Neural cell (in vitro differentiated cells): ENCODE measurements around the gene MAPK8IP3. TPM values are rescaled to one million over a fixed set of nuclear protein-coding genes. Genes with fewer than 3 reads are reported as not detected.

Source experiments
- H2AFZ ChIP-seq: fragments of 200-600, 300-800 bp; sonication (generic), shearing (Covaris generic); 2 replicates; pipeline ENCODE4 v1.6.0; 2014; ENCODE audit warnings: low read depth, mild to moderate bottlenecking, antibody characterized with exemption, low read length, moderate library complexity
- H3F3A ChIP-seq: fragments of 200-600 bp; shearing (Covaris generic); 2 replicates; pipeline ENCODE4 v1.6.1; 2016; ENCODE audit warnings: mild to moderate bottlenecking, moderate library complexity, mixed read lengths, antibody characterized with exemption, low read length; ENCODE audit not compliant: insufficient read depth, poor library complexity, severe bottlenecking
- H3K27ac ChIP-seq: fragments of 200-600, 300-800 bp; sonication (generic), shearing (Covaris generic); 2 replicates; pipeline ENCODE4 v1.5.1; 2014; ENCODE audit warnings: mild to moderate bottlenecking, low read length, moderate library complexity
- H3K27me3 ChIP-seq: fragments of 300-800, 200-600 bp; sonication (generic), shearing (Covaris generic); 2 replicates; pipeline ENCODE4 v1.6.0; 2014; ENCODE audit warnings: mild to moderate bottlenecking, low read depth, low read length, moderate library complexity; ENCODE audit not compliant: insufficient read depth
- H3K36me3 ChIP-seq: fragments of 300-800, 200-600 bp; sonication (generic), shearing (Covaris generic); 2 replicates; pipeline ENCODE4 v1.5.1; 2014; ENCODE audit warnings: mild to moderate bottlenecking, antibody characterized with exemption, low read length, moderate library complexity; ENCODE audit not compliant: insufficient read depth
- H3K4me2 ChIP-seq: fragments of 300-800, 200-600 bp; sonication (generic), shearing (Covaris generic); 2 replicates; pipeline ENCODE4 v1.6.0; 2014; ENCODE audit warnings: mild to moderate bottlenecking, low read length
- H3K4me3 ChIP-seq: fragments of 300-800, 200-600 bp; sonication (generic), shearing (Covaris generic); 2 replicates; pipeline ENCODE4 v1.5.1; 2014; ENCODE audit warnings: mild to moderate bottlenecking, low read length, moderate library complexity
- H3K79me2 ChIP-seq: fragments of 200-600 bp; shearing (Covaris generic); replicated peaks from 2 replicates; pipeline ENCODE4 v1.6.0; 2014; ENCODE audit warnings: mild to moderate bottlenecking, low read length, moderate library complexity; ENCODE audit not compliant: insufficient read depth
- H3K9ac ChIP-seq: fragments of 300-800, 200-600 bp; sonication (generic), shearing (Covaris generic); 2 replicates; pipeline ENCODE4 v1.6.1; 2016; ENCODE audit warnings: mild to moderate bottlenecking, low read length, mixed read lengths
- H3K9me2 ChIP-seq: fragments of 200-600 bp; shearing (Covaris generic); 2 replicates; pipeline ENCODE4 v1.6.1; 2016; ENCODE audit warnings: mild to moderate bottlenecking, low read length, mixed read lengths; ENCODE audit not compliant: insufficient read depth
- H3K9me3 ChIP-seq: fragments of 200-600, 300-800 bp; sonication (generic), shearing (Covaris generic); 2 replicates; pipeline ENCODE4 v1.6.1; 2016; ENCODE audit warnings: mild to moderate bottlenecking, mixed run types, low read length, moderate library complexity, mixed read lengths
- H4K20me1 ChIP-seq: fragments of 200-600 bp; shearing (Covaris generic); 2 replicates; pipeline ENCODE4 v1.6.1; 2016; ENCODE audit warnings: mild to moderate bottlenecking, mixed run types; ENCODE audit not compliant: insufficient read depth
- CTCF ChIP-seq: fragments of 450-650 bp; IDR thresholded peaks from 2 replicates; pipeline ENCODE4 v1.5.1; 2014; ENCODE audit warnings: antibody characterized with exemption, mild to moderate bottlenecking, moderate library complexity; ENCODE audit not compliant: poor library complexity, severe bottlenecking
- EP300 ChIP-seq: fragments of 450-650 bp; conservative IDR thresholded peaks from 2 replicates; pipeline ENCODE4 v1.6.1; 2014; ENCODE audit warnings: antibody characterized with exemption, mild to moderate bottlenecking, moderate library complexity; ENCODE audit not compliant: poor library complexity, severe bottlenecking
- EZH2 ChIP-seq: fragments of 200-600, 300-800 bp; shearing (Covaris generic), sonication (generic); IDR thresholded peaks from 2 replicates; pipeline ENCODE4 v1.6.1; 2014; ENCODE audit warnings: antibody characterized with exemption, low read length, borderline replicate concordance, mild to moderate bottlenecking; ENCODE audit not compliant: insufficient read depth, poor library complexity, severe bottlenecking
- MXI1 ChIP-seq: fragments of 450-650 bp; conservative IDR thresholded peaks from 2 replicates; pipeline ENCODE4 v1.6.1; 2014; ENCODE audit warnings: antibody characterized with exemption, mild to moderate bottlenecking; ENCODE audit not compliant: poor library complexity, severe bottlenecking
- POLR2AphosphoS5 ChIP-seq: IDR thresholded peaks from 2 replicates; pipeline ENCODE4 v1.6.1; 2012
- RAD21 ChIP-seq: fragments of 450-650 bp; conservative IDR thresholded peaks from 2 replicates; pipeline ENCODE4 v1.6.1; 2014; ENCODE audit warnings: antibody characterized with exemption, mild to moderate bottlenecking, moderate library complexity
- SMC3 ChIP-seq: fragments of 450-650 bp; conservative IDR thresholded peaks from 2 replicates; pipeline ENCODE4 v1.6.1; 2014; ENCODE audit warnings: antibody characterized with exemption, mild to moderate bottlenecking, moderate library complexity; ENCODE audit not compliant: poor library complexity
- TAF1 ChIP-seq: IDR thresholded peaks from 2 replicates; pipeline ENCODE4 v1.6.1; 2012; ENCODE audit warnings: low read depth
- polyA plus RNA-seq: library from polyadenylated mRNA; depleted of rRNA; stranded (reverse); fragments of >200 nt; gene quantifications from 2 replicates; pipeline ENCODE4 v1.2.3, GENCODE V29; 2014
- TF ChIP-seq, protein P1 (sequence below): IDR thresholded peaks from 2 replicates; pipeline ENCODE4 v1.6.1; 2012; ENCODE audit warnings: borderline replicate concordance

MAPK8IP3 gene
- polyA plus RNA-seq, 1 donor from 2014 or later, result 51.0 TPM

- Histone ChIP-seq H3K27ac (no peak overlapping the region), H3K79me2 (no peaks in the 10 kb centered on the region), H4K20me1 (no peaks in the 10 kb centered on the region), H3K4me2 (no peak overlapping the region), H2AFZ (no peak overlapping the region), H3K4me3 (no peak overlapping the region), H3K27me3 (no peaks in the 10 kb centered on the region), H3K9me3 (no peaks in the 10 kb centered on the region), H3K36me3 (no peaks in the 10 kb centered on the region), H3F3A (no peaks in the 10 kb centered on the region), H3K9ac (no peak overlapping the region), H3K9me2 (no peaks in the 10 kb centered on the region)
- no peak for TF ChIP-seq SMC3
Observed at GRCh38 chr16:1760911-1761310, 54.9 kb downstream of the MAPK8IP3 start.

DNA sequence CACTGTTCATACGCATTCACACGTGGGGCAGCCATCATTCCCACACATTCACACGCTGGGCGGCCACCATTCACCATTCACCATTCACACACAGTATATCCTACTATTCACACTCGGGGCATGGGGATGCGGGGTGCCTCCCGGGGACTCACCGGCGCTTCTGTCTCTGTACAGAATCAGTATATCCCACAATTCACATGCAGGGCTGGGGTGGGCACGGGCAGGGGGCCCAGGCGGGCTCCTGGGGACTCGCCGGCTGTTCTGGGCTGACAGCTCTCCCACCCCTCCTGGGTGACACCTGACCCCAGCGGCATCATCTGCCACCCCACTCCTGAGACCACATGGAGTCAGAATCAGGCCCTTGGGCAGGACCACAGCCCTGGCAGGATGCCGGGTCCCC is 55.8 kb downstream of the MAPK8IP3 start:
- Histone ChIP-seq H3K27me3 (no peaks in the 10 kb centered on the region), H3K9me2 (no peaks in the 10 kb centered on the region), H3K4me2 (no peak overlapping the region), H3K79me2 (no peaks in the 10 kb centered on the region), H3K9me3 (no peaks in the 10 kb centered on the region), H3K36me3 (no peaks in the 10 kb centered on the region), H3K9ac (no peak overlapping the region), H3K4me3 (no peak overlapping the region), H3K27ac (no peak overlapping the region), H3F3A (no peaks in the 10 kb centered on the region), H2AFZ (no peak overlapping the region), H4K20me1 (no peaks in the 10 kb centered on the region)
- TF ChIP-seq TAF1 (no peak), POLR2AphosphoS5 (no peak), EZH2 (no peak), SMC3 (no peak), RAD21 (no peak), CTCF (no peak), EP300 (no peak), MXI1 (no peak)
- TF ChIP-seq, protein P1, sequence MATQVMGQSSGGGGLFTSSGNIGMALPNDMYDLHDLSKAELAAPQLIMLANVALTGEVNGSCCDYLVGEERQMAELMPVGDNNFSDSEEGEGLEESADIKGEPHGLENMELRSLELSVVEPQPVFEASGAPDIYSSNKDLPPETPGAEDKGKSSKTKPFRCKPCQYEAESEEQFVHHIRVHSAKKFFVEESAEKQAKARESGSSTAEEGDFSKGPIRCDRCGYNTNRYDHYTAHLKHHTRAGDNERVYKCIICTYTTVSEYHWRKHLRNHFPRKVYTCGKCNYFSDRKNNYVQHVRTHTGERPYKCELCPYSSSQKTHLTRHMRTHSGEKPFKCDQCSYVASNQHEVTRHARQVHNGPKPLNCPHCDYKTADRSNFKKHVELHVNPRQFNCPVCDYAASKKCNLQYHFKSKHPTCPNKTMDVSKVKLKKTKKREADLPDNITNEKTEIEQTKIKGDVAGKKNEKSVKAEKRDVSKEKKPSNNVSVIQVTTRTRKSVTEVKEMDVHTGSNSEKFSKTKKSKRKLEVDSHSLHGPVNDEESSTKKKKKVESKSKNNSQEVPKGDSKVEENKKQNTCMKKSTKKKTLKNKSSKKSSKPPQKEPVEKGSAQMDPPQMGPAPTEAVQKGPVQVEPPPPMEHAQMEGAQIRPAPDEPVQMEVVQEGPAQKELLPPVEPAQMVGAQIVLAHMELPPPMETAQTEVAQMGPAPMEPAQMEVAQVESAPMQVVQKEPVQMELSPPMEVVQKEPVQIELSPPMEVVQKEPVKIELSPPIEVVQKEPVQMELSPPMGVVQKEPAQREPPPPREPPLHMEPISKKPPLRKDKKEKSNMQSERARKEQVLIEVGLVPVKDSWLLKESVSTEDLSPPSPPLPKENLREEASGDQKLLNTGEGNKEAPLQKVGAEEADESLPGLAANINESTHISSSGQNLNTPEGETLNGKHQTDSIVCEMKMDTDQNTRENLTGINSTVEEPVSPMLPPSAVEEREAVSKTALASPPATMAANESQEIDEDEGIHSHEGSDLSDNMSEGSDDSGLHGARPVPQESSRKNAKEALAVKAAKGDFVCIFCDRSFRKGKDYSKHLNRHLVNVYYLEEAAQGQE, result no peak
